HepG2 (cell line): ENCODE results near the gene HSPE1. TPM values are rescaled to one million over a fixed set of nuclear protein-coding genes. Genes with fewer than 3 reads are reported as not detected.

Experiments used
- ATM ChIP-seq: fragments of 450-650 bp; IDR thresholded peaks from 2 replicates; pipeline ENCODE4 v1.7.1; 2017; ENCODE audit warnings: mild to moderate bottlenecking, borderline replicate concordance
- HOXD1 ChIP-seq: sonication (generic); formaldehyde crosslinking; IDR thresholded peaks from 2 replicates; pipeline ENCODE4 v1.5.0; 2020; ENCODE audit warnings: missing genetic modification reagents
- IRF2 ChIP-seq: IDR thresholded peaks from 2 replicates; pipeline ENCODE4 v1.6.1; 2018; ENCODE audit warnings: missing genetic modification reagents, missing compliant biosample characterization
- KLF9 ChIP-seq: IDR thresholded peaks from 2 replicates; pipeline ENCODE4 v1.6.1; 2016; ENCODE audit warnings: low read depth
- MIER2 ChIP-seq: IDR thresholded peaks from 2 replicates; pipeline ENCODE4 v1.6.1; 2016; ENCODE audit warnings: missing biosample characterization, missing genetic modification reagents
- THYN1 ChIP-seq: sonication (generic); formaldehyde crosslinking; IDR thresholded peaks from 2 replicates; pipeline ENCODE4 v1.8.1; 2023; ENCODE audit warnings: low read depth, mild to moderate bottlenecking, moderate library complexity, missing genetic modification reagents, borderline replicate concordance
- TOE1 ChIP-seq: sonication (generic); formaldehyde crosslinking; IDR thresholded peaks from 2 replicates; pipeline ENCODE4 v1.4.0; 2020; ENCODE audit warnings: mild to moderate bottlenecking, missing genetic modification reagents
- ZNF614 ChIP-seq: IDR thresholded peaks from 2 replicates; pipeline ENCODE4 v1.6.1; 2018; ENCODE audit warnings: missing biosample characterization, missing genetic modification reagents, inconsistent platforms, borderline replicate concordance
- ZNF670 ChIP-seq: sonication (generic); formaldehyde crosslinking; IDR thresholded peaks from 2 replicates; pipeline ENCODE4 v1.8.0; 2022; ENCODE audit warnings: mild to moderate bottlenecking, missing genetic modification reagents, borderline replicate concordance
- ZNF674 ChIP-seq: sonication (generic); formaldehyde crosslinking; IDR thresholded peaks from 2 replicates; pipeline ENCODE4 v1.5.0; 2020; ENCODE audit warnings: low read depth, mild to moderate bottlenecking, missing genetic modification reagents
- ZNF780A ChIP-seq: sonication (generic); formaldehyde crosslinking; IDR thresholded peaks from 2 replicates; pipeline ENCODE4 v1.8.0; 2022; ENCODE audit warnings: mild to moderate bottlenecking, missing genetic modification reagents, moderate library complexity
- polyA plus RNA-seq, 8 experiments: library from polyadenylated mRNA; depleted of rRNA in 3 of 8; stranded (reverse) in 7 of 8; unstranded in 1 of 8; fragments of >200 nt; fragmentation: Illumina TruSeq in 4 of 8; extraction: Trizol in 4 of 8; gene quantifications; 2 replicates each; pipeline versions ENCODE4 v1.2.1 to v1.2.3, GENCODE V29; 2011 to 2016; ENCODE audit warnings: low read depth in 4 of 8, missing spikeins in 1 of 8, mixed read lengths in 1 of 8; ENCODE audit not compliant: insufficient read depth in 1 of 8
- total RNA-seq, 5 experiments: library from RNA; depleted of rRNA; stranded (reverse); fragments of >200 nt; fragmentation: Illumina TruSeq; extraction: Trizol; gene quantifications; 2 replicates each; pipeline ENCODE4 v1.2.3, GENCODE V29; 2016; ENCODE audit warnings: low read depth in 1 of 5
- TF ChIP-seq, protein P1 (sequence below): sonication (generic); formaldehyde crosslinking; IDR thresholded peaks from 2 replicates; pipeline ENCODE4 v1.4.0; 2020; ENCODE audit warnings: mild to moderate bottlenecking, missing genetic modification reagents
- TF ChIP-seq, protein P2 (sequence below): sonication (generic); formaldehyde crosslinking; IDR thresholded peaks from 2 replicates; pipeline ENCODE4 v1.4.0; 2020; ENCODE audit warnings: mild to moderate bottlenecking, missing genetic modification reagents
- TF ChIP-seq, protein P3 (sequence below): sonication (generic); formaldehyde crosslinking; IDR thresholded peaks from 2 replicates; pipeline ENCODE4 v1.5.1; 2020; ENCODE audit warnings: missing genetic modification reagents, mild to moderate bottlenecking, borderline replicate concordance
- TF ChIP-seq, protein P4 (sequence below): IDR thresholded peaks from 2 replicates; pipeline ENCODE4 v1.4.0; 2020; ENCODE audit warnings: mild to moderate bottlenecking, missing genetic modification reagents

The HSPE1 gene
- total and polyA plus RNA-seq, 2 of the 13 experiments (the other 11 are each of a cell fraction or from before 2014, with no cell fraction given), result 244 to 823 TPM

DNA sequence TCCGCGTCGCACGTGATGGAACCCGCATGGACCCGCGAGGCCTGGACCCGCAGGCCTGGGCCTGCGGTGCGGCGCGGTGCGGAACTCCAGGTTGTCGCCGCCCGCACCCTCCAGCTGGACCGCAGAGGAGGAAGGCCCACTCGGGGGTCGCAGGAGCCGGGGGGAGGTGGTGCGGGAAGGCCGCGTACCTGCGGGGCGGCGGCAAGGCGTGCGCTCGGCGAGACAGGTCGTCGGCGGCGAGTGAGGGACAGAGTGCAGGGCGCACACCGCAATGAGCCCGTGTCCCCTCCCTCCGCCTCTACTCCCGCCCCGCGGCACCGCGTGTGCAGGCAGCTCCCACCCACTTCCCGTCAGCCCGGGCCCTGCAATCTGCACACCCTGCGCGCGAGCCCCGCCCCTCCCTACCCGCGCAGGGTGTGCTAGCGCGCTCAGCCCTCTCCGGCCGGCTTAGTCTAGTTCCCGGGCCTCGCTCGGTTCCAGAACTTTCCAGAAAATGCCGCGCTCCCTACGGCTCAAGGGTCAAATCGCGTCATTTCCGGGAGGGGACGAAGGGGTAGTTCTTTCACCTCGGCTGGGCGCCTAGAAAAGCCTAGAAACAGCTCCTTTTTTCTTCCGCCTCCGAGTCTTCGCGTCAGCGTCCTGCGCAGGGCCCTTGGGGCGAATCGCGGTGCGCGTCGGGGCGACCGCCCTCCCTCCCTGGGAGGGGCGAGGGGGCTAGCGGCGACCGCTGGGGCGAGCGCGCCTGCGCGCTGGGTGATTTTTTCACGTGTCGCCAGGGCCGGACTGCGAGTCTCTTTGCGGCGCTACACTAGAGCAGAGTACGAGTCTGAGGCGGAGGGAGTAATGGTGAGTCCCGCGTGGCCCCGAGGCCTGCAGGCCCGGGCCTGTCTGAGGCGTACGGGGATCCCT lies at the start of gene HSPE1, which contains the start of gene HSPD1 (continued):
- TF ChIP-seq, protein P1, sequence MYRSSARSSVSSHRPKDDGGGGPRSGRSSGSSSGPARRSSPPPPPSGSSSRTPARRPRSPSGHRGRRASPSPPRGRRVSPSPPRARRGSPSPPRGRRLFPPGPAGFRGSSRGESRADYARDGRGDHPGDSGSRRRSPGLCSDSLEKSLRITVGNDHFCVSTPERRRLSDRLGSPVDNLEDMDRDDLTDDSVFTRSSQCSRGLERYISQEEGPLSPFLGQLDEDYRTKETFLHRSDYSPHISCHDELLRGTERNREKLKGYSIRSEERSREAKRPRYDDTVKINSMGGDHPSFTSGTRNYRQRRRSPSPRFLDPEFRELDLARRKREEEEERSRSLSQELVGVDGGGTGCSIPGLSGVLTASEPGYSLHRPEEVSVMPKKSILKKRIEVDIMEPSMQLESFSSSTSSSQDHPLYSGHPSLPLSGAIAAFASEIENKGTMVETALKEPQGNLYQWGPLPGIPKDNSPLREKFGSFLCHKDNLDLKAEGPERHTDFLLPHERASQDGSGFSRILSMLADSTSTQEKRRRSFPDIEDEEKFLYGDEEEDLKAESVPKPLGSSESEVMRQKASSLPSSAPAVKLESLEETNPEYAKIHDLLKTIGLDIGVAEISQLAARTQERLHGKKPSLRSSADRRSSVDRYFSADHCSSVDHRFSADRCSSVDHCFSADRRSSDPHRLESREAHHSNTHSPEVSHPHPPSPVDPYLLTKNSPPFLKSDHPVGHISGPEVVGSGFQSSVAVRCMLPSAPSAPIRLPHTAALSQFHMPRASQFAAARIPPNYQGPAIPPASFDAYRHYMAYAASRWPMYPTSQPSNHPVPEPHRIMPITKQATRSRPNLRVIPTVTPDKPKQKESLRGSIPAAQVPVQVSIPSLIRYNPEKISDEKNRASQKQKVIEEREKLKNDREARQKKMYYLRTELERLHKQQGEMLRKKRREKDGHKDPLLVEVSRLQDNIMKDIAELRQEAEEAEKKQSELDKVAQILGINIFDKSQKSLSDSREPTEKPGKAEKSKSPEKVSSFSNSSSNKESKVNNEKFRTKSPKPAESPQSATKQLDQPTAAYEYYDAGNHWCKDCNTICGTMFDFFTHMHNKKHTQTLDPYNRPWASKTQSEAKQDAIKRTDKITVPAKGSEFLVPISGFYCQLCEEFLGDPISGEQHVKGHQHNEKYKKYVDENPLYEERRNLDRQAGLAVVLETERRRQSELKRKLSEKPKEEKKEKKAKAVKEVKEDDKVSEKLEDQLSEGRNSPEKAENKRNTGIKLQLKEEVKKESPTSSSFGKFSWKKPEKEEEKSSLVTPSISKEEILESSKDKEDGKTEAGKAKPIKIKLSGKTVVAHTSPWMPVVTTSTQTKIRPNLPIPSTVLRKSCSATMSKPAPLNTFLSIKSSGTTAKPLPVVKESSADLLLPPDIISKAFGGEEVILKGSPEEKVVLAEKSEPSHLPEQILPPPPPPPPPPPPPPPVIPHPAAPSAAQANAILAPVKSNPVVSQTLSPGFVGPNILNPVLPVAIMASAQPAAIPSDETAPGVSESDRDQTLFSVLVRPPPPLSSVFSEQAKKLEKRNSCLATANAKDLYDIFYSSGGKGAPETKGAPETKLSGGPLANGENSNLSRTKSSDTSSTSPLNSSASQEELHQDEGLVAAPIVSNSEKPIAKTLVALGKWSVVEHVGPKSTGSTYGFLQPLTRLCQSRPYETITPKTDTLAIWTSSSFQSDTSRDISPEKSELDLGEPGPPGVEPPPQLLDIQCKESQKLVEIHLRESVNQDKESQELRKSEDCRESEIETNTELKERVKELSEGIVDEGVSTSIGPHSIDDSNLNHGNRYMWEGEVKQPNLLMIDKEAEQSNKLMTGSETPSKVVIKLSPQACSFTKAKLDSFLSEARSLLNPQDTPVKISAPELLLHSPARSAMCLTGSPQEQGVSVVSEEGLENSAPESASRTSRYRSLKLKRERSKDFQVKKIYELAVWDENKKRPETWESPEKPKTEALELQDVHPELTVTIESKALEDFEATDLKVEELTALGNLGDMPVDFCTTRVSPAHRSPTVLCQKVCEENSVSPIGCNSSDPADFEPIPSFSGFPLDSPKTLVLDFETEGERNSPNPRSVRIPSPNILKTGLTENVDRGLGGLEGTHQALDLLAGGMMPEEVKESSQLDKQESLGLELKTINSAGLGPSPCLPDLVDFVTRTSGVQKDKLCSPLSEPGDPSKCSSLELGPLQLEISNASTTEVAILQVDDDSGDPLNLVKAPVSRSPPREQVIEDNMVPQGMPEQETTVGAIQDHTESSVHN (CRISPR knock-in tag), result peak; percentile 87; the same call in 1 of the 2 replicates
- TF ChIP-seq IRF2 (CRISPR knock-in tag), result peak; percentile 81
- peak; percentile 93 for TF ChIP-seq ZNF674 (CRISPR knock-in tag)
- peak; percentile 81; the same call in 1 of the 2 replicates for TF ChIP-seq ZNF614 (CRISPR knock-in tag)
- TF ChIP-seq MIER2, result peak; percentile 66; the same call in 1 of the 2 replicates
- peak; percentile 93 for TF ChIP-seq HOXD1 (CRISPR knock-in tag)
- TF ChIP-seq, protein P2, sequence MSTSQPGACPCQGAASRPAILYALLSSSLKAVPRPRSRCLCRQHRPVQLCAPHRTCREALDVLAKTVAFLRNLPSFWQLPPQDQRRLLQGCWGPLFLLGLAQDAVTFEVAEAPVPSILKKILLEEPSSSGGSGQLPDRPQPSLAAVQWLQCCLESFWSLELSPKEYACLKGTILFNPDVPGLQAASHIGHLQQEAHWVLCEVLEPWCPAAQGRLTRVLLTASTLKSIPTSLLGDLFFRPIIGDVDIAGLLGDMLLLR (CRISPR knock-in tag), result peak; percentile 93; the same call in 1 of the 2 replicates
- no peak; the same call in 1 of the 2 replicates for TF ChIP-seq TOE1 (CRISPR knock-in tag)
- peak; percentile 94; the same call in 1 of the 2 replicates for TF ChIP-seq THYN1 (CRISPR knock-in tag)
- TF ChIP-seq ATM, result no peak
- peak; percentile 98 for TF ChIP-seq KLF9
- TF ChIP-seq ZNF780A (CRISPR knock-in tag), result peak; percentile 84
- peak; percentile 93; the same call in 1 of the 2 replicates for TF ChIP-seq ZNF670
- TF ChIP-seq, protein P3, sequence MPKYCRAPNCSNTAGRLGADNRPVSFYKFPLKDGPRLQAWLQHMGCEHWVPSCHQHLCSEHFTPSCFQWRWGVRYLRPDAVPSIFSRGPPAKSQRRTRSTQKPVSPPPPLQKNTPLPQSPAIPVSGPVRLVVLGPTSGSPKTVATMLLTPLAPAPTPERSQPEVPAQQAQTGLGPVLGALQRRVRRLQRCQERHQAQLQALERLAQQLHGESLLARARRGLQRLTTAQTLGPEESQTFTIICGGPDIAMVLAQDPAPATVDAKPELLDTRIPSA, result peak; percentile 98
- TF ChIP-seq, protein P4, sequence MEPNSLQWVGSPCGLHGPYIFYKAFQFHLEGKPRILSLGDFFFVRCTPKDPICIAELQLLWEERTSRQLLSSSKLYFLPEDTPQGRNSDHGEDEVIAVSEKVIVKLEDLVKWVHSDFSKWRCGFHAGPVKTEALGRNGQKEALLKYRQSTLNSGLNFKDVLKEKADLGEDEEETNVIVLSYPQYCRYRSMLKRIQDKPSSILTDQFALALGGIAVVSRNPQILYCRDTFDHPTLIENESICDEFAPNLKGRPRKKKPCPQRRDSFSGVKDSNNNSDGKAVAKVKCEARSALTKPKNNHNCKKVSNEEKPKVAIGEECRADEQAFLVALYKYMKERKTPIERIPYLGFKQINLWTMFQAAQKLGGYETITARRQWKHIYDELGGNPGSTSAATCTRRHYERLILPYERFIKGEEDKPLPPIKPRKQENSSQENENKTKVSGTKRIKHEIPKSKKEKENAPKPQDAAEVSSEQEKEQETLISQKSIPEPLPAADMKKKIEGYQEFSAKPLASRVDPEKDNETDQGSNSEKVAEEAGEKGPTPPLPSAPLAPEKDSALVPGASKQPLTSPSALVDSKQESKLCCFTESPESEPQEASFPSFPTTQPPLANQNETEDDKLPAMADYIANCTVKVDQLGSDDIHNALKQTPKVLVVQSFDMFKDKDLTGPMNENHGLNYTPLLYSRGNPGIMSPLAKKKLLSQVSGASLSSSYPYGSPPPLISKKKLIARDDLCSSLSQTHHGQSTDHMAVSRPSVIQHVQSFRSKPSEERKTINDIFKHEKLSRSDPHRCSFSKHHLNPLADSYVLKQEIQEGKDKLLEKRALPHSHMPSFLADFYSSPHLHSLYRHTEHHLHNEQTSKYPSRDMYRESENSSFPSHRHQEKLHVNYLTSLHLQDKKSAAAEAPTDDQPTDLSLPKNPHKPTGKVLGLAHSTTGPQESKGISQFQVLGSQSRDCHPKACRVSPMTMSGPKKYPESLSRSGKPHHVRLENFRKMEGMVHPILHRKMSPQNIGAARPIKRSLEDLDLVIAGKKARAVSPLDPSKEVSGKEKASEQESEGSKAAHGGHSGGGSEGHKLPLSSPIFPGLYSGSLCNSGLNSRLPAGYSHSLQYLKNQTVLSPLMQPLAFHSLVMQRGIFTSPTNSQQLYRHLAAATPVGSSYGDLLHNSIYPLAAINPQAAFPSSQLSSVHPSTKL (CRISPR knock-in tag), result peak; percentile 83
